Right atrium auricular region (tissue), 2 donors: ENCODE data around the gene GNAI2. TPM values are rescaled to one million over a fixed set of nuclear protein-coding genes. Genes with fewer than 3 reads are reported as not detected.

Experiments used
- DNase-seq: peaks from one replicate; pipeline ENCODE4 v3.0.0-alpha.2; 2019; ENCODE audit warnings: low spot score
- H3K27ac ChIP-seq, 2 donors: fragments of 200-600 bp; sonication (generic); 1 replicate in 1 of 2; 2 replicates in 1 of 2; pipeline ENCODE4 v1.5.1; 2016 to 2019
- H3K27me3 ChIP-seq, 2 donors: fragments of 200-600 bp; sonication (generic); one replicate each; pipeline versions ENCODE4 v1.5.1 to v1.6.0; 2017 to 2019
- H3K36me3 ChIP-seq: fragments of 200-600 bp; sonication (generic); one replicate; pipeline ENCODE4 v1.5.1; 2016
- H3K4me1 ChIP-seq, 2 donors: fragments of 200-600 bp; sonication (generic); one replicate each; pipeline versions ENCODE4 v1.5.1 to v1.6.0; 2017 to 2019
- H3K4me3 ChIP-seq, 2 donors: fragments of 200-600 bp; sonication (generic); 1 replicate in 1 of 2; 2 replicates in 1 of 2; pipeline ENCODE4 v1.5.1; 2017 to 2019; ENCODE audit warnings: mild to moderate bottlenecking in 1 of 2, moderate library complexity in 1 of 2
- H3K9me3 ChIP-seq, 2 donors: fragments of 200-600 bp; sonication (generic); one replicate each; pipeline ENCODE4 v1.5.1; 2019
- total RNA-seq, 2 donors: library from RNA; depleted of rRNA; stranded (reverse); fragments of >200 nt; gene quantifications; one replicate each; pipeline ENCODE4 v1.1.0, GENCODE V29; 2016
- TF ChIP-seq, protein P1 (sequence below), 2 donors: fragments of 200-600 bp; sonication (generic); IDR thresholded peaks; one replicate each; pipeline ENCODE4 v1.5.1; 2019; ENCODE audit warnings: antibody characterized with exemption in 2 of 2

GNAI2 gene
- total RNA-seq, 2 donors from 2014 or later, result 72.1 to 127 TPM

DNA sequence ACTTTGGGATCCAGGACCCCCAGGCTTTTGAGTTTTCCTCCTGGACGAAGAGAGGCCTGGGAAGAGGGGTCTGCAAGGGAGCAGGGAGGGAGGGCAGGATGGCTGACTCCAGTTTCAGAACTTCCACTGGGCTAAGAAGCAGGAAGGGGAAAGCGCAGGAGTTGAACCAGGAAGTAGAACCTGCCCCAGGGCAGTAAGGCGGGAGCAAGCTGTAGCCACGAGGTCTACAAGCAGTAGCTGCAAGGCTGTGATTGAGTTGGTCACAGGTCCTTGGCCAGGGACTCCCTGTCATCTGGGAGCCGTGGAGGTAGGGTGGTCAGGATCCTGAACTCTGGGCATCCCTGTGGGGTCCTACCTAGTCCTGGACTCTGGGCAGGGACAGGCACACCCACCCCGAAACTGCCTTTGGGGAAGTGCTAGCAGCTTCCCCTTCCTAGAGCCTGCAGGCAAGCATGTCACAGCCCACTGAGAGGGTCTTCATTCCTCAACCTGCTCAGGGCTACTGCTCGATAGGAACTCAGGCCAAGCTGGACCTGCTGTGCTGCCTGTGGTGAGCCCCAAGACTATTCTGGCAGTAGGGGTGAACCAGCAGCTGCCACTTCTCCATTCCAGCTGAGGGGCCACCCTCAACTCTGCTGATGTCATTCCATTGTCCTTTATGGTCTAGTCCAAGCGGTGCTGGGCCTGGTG is 5.8 kb upstream of the GNAI2 start:
- Histone ChIP-seq H3K36me3 (no peaks in the 10 kb centered on the region), H3K9me3 (no peaks in the 10 kb centered on the region), H3K4me3 (no peak overlapping the region), H3K4me1 (peaks cover 0 to 32% of the 10 kb centered on the region in 2 donors), H3K27me3 (no peaks in the 10 kb centered on the region), H3K27ac (no peak overlapping the region)
- no peak for DNase-seq
- TF ChIP-seq, protein P1, sequence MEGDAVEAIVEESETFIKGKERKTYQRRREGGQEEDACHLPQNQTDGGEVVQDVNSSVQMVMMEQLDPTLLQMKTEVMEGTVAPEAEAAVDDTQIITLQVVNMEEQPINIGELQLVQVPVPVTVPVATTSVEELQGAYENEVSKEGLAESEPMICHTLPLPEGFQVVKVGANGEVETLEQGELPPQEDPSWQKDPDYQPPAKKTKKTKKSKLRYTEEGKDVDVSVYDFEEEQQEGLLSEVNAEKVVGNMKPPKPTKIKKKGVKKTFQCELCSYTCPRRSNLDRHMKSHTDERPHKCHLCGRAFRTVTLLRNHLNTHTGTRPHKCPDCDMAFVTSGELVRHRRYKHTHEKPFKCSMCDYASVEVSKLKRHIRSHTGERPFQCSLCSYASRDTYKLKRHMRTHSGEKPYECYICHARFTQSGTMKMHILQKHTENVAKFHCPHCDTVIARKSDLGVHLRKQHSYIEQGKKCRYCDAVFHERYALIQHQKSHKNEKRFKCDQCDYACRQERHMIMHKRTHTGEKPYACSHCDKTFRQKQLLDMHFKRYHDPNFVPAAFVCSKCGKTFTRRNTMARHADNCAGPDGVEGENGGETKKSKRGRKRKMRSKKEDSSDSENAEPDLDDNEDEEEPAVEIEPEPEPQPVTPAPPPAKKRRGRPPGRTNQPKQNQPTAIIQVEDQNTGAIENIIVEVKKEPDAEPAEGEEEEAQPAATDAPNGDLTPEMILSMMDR (IDR thresholded peaks at IDR 0.05), result no peak

DNA sequence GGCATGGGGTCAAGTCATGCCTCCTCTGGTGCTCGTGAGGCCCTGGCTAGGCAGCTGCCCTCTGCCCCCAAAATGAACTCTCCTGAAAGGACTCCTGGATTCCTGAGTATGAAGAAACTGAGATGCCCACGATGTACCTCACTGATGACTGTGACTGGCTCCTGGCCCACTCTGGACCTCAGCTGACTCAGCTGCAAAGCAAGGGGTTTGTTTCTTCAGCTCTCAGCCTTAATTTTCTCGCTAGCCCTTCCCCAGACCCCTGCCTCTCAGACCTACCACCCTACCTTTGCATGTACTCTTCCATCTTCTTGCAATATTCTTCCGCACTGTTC is 5.2 kb upstream of the GNAI2 start:
- H3K27ac ChIP-seq, result no peak overlapping the region
- H3K4me3 ChIP-seq, result no peak overlapping the region
- no peak for DNase-seq
- peaks cover 0 to 33% of the 10 kb centered on the region in 2 donors for H3K4me1 ChIP-seq
- no peaks in the 10 kb centered on the region for H3K36me3 ChIP-seq
- TF ChIP-seq, protein P1 (IDR thresholded peaks at IDR 0.05), result no peak
- no peaks in the 10 kb centered on the region for H3K9me3 ChIP-seq
- H3K27me3 ChIP-seq, result no peaks in the 10 kb centered on the region

DNA sequence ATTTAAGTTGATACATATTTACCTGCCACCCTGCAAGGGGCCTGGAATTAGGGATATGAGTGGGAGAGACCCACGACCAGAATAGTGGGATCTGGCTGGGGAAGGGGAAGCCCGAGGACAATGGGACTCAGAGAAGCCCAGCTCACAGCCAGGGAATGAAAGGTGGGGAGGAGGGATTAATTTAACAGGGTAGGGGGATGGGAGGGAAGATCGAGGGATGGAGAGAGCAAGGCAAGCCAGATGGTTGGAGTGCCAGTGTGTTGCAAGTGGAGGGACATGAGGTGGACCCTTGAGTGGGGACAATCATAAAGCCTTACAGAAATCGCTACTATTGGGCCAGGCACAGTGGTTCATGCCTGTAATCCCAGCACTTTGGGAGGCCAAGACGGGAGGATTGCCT is 4.4 kb upstream of the GNAI2 start:
- Histone ChIP-seq H3K36me3 (no peaks in the 10 kb centered on the region), H3K9me3 (no peaks in the 10 kb centered on the region), H3K4me3 (no peak overlapping the region), H3K27me3 (no peaks in the 10 kb centered on the region), H3K27ac (no peak overlapping the region), H3K4me1 (peaks cover 0 to 26% of the 10 kb centered on the region in 2 donors)
- DNase-seq, result no peak
- TF ChIP-seq, protein P1 (IDR thresholded peaks at IDR 0.05), result no peak

DNA sequence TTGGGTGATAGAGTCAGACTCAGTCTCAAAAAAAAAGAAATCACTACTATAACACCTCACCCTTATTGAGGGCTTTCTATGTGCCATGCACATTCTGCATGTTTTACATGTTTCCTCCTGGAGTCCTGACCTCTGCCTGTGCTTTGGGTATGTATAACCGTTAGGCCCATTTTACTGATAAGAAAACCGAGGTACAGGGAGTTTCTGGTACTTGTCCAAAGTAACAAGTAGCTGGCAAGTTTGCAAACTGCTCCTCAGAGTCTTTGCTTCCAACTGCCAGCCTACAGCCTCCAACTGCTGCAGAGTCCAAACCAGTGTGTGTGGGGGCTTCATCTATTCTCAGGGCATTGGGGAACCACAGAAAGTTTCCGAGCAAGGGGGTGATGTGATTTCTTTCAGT is 3.7 kb upstream of the GNAI2 start:
- Histone ChIP-seq H3K27ac (no peak overlapping the region), H3K27me3 (no peaks in the 10 kb centered on the region), H3K4me1 (peaks cover 0 to 27% of the 10 kb centered on the region in 2 donors), H3K36me3 (no peaks in the 10 kb centered on the region), H3K4me3 (no peak overlapping the region), H3K9me3 (no peaks in the 10 kb centered on the region)
- TF ChIP-seq, protein P1 (IDR thresholded peaks at IDR 0.05), result no peak
- DNase-seq, result no peak

DNA sequence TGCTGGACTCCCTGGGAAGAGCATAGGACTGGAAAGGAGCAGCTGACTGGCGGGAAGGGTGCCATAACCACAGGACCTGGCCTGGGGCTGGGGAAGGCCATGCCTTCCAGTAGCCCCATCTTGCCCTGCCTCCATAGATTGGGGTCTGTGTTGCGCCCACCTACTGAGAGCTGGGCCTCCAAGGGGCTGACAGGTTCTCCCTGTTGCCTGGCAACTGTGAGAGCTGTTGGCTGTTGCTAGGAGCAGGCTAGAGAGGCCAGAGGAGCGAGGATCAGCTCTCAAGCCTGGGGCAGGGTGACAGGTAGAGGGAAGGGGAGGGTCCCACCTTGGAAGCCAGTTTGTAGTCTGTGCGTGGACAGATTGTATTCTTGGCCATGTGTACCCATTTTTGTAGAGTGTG is 2.8 kb upstream of the GNAI2 start:
- Histone ChIP-seq H3K27ac (no peak overlapping the region), H3K36me3 (no peaks in the 10 kb centered on the region), H3K4me3 (no peak overlapping the region), H3K27me3 (no peaks in the 10 kb centered on the region), H3K9me3 (no peaks in the 10 kb centered on the region), H3K4me1 (peaks cover 0 to 26% of the 10 kb centered on the region in 2 donors)
- DNase-seq, result no peak
- TF ChIP-seq, protein P1 (IDR thresholded peaks at IDR 0.05), result no peak
